Measurements from ENCODE around the gene CELF1.
"Not testable (repeated sequence)": the region's sequence is repeated elsewhere in the genome, so short reads cannot be mapped to it uniquely, and the experiment has no call there.

CELF1 gene

GRCh38 chr11:47533690-47534151 is 19.2 kb downstream of the CELF1 start:
- Histone ChIP-seq H3F3A (ENCODE audit: low read depth) (no peaks in the 10 kb centered on the region), H3K79me2 (ENCODE audit: insufficient read depth, low read length) (peaks cover 100% of the 10 kb centered on the region), H3K9ac (ENCODE audit: low read depth, low read length, poor library complexity, severe bottlenecking) (no peak overlapping the region), H3K4me3 (ENCODE audit: low read length, poor library complexity, severe bottlenecking) (no peak overlapping the region), H3K9me2 (replicated peaks; ENCODE audit: low read depth, low read length) (no peaks in the 10 kb centered on the region), H3K4me2 (ENCODE audit: low read depth, low read length, poor library complexity, severe bottlenecking) (no peak overlapping the region), H4K20me1 (ENCODE audit: insufficient read depth, low read length, poor library complexity, severe bottlenecking) (peaks cover 91% of the 10 kb centered on the region), H3K4me1 (ENCODE audit: insufficient read depth, low read length, poor library complexity, severe bottlenecking) (peaks cover 3% of the 10 kb centered on the region), H3K36me3 (ENCODE audit: insufficient read depth, low read length) (peaks cover 22% of the 10 kb centered on the region; the same call in 1 of the 2 replicates), H3K9me3 (ENCODE audit: insufficient read depth, low read depth, low read length) (no peaks in the 10 kb centered on the region), H3K27me3 (ENCODE audit: insufficient read depth, low read length, poor library complexity, severe bottlenecking) (no peaks in the 10 kb centered on the region), H2AFZ (ENCODE audit: low read length) (no peak overlapping the region)
- TF ChIP-seq CTCF (conservative IDR thresholded peaks at IDR 0.05; ENCODE audit: low read length) = no peak
- TF ChIP-seq EZH2phosphoT487 (IDR thresholded peaks at IDR 0.05; ENCODE audit: borderline replicate concordance) = no peak

GRCh38 chr11:47532597-47533213 is 20.2 kb downstream of the CELF1 start:
- Histone ChIP-seq H3K27me3 (ENCODE audit: insufficient read depth, low read length, poor library complexity, severe bottlenecking) (no peaks in the 10 kb centered on the region), H3K9me3 (ENCODE audit: insufficient read depth, low read depth, low read length) (no peaks in the 10 kb centered on the region), H3K4me2 (ENCODE audit: low read depth, low read length, poor library complexity, severe bottlenecking) (no peak overlapping the region), H4K20me1 (ENCODE audit: insufficient read depth, low read length, poor library complexity, severe bottlenecking) (peaks cover 91% of the 10 kb centered on the region), H3K9me2 (replicated peaks; ENCODE audit: low read depth, low read length) (no peaks in the 10 kb centered on the region), H2AFZ (ENCODE audit: low read length) (no peak overlapping the region), H3K36me3 (ENCODE audit: insufficient read depth, low read length) (peaks cover 31% of the 10 kb centered on the region; the same call in 1 of the 2 replicates), H3K79me2 (ENCODE audit: insufficient read depth, low read length) (peaks cover 100% of the 10 kb centered on the region), H3K9ac (ENCODE audit: low read depth, low read length, poor library complexity, severe bottlenecking) (no peak overlapping the region), H3K4me1 (ENCODE audit: insufficient read depth, low read length, poor library complexity, severe bottlenecking) (peaks cover 3% of the 10 kb centered on the region), H3K4me3 (ENCODE audit: low read length, poor library complexity, severe bottlenecking) (no peak overlapping the region), H3F3A (ENCODE audit: low read depth) (no peaks in the 10 kb centered on the region)
- TF ChIP-seq EZH2phosphoT487 (IDR thresholded peaks at IDR 0.05; ENCODE audit: borderline replicate concordance) (no peak), CTCF (conservative IDR thresholded peaks at IDR 0.05; ENCODE audit: low read length) (no peak)

- TF ChIP-seq CTCF (conservative IDR thresholded peaks at IDR 0.05; ENCODE audit: low read length) = no peak
- no peak for TF ChIP-seq EZH2phosphoT487 (IDR thresholded peaks at IDR 0.05; ENCODE audit: borderline replicate concordance)
- no peak overlapping the region for H3K9ac ChIP-seq (ENCODE audit: low read depth, low read length, poor library complexity, severe bottlenecking)
- H3K4me2 ChIP-seq (ENCODE audit: low read depth, low read length, poor library complexity, severe bottlenecking) = no peak overlapping the region
- no peak overlapping the region for H2AFZ ChIP-seq (ENCODE audit: low read length)
- H3F3A ChIP-seq (ENCODE audit: low read depth) = no peaks in the 10 kb centered on the region
- peaks cover 90% of the 10 kb centered on the region for H4K20me1 ChIP-seq (ENCODE audit: insufficient read depth, low read length, poor library complexity, severe bottlenecking)
- H3K9me3 ChIP-seq (ENCODE audit: insufficient read depth, low read depth, low read length) = no peaks in the 10 kb centered on the region
- no peaks in the 10 kb centered on the region for H3K4me1 ChIP-seq (ENCODE audit: insufficient read depth, low read length, poor library complexity, severe bottlenecking)
- peaks cover 100% of the 10 kb centered on the region for H3K79me2 ChIP-seq (ENCODE audit: insufficient read depth, low read length)
- no peaks in the 10 kb centered on the region for H3K27me3 ChIP-seq (ENCODE audit: insufficient read depth, low read length, poor library complexity, severe bottlenecking)
- H3K9me2 ChIP-seq (replicated peaks; ENCODE audit: low read depth, low read length) = no peaks in the 10 kb centered on the region
- peaks cover 31% of the 10 kb centered on the region; the same call in 1 of the 2 replicates for H3K36me3 ChIP-seq (ENCODE audit: insufficient read depth, low read length)
- no peak overlapping the region for H3K4me3 ChIP-seq (ENCODE audit: low read length, poor library complexity, severe bottlenecking)
These were observed 21.3 kb downstream of the CELF1 start for GRCh38 chr11:47531666-47532065.

- H3K4me2 ChIP-seq (ENCODE audit: low read depth, low read length, poor library complexity, severe bottlenecking); H3K4me1 ChIP-seq (ENCODE audit: insufficient read depth, low read length, poor library complexity, severe bottlenecking); H3K9me3 ChIP-seq (ENCODE audit: insufficient read depth, low read depth, low read length); H3K9ac ChIP-seq (ENCODE audit: low read depth, low read length, poor library complexity, severe bottlenecking); H3K4me3 ChIP-seq (ENCODE audit: low read length, poor library complexity, severe bottlenecking); H3K27me3 ChIP-seq (ENCODE audit: insufficient read depth, low read length, poor library complexity, severe bottlenecking); H3F3A ChIP-seq (ENCODE audit: low read depth); H3K9me2 ChIP-seq (replicated peaks; ENCODE audit: low read depth, low read length); H2AFZ ChIP-seq (ENCODE audit: low read length): not testable (repeated sequence)
- Histone ChIP-seq H3K79me2 (ENCODE audit: insufficient read depth, low read length) (peaks cover 100% of the 10 kb centered on the region), H4K20me1 (ENCODE audit: insufficient read depth, low read length, poor library complexity, severe bottlenecking) (peaks cover 93% of the 10 kb centered on the region), H3K36me3 (ENCODE audit: insufficient read depth, low read length) (peaks cover 39% of the 10 kb centered on the region; the same call in 1 of the 2 replicates)
These were observed 22.2 kb downstream of the CELF1 start for GRCh38 chr11:47530721-47531120.
